ENCODE results near the gene PCDHGA6.
"Not testable (repeated sequence)": the region's sequence is repeated elsewhere in the genome, so short reads cannot be mapped to it uniquely, and the experiment has no call there.

Gene PCDHGA6

GRCh38 chr5:141360685-141361084, 13.0 kb upstream of the PCDHGA6 start:
- no peak for DNase-seq

- no peak for DNase-seq
Observed at GRCh38 chr5:141362719-141363118, 11.0 kb upstream of the PCDHGA6 start.

GRCh38 chr5:141363952-141364660, 9.6 kb upstream of the PCDHGA6 start, which contains the start of gene PCDHGA5:
TSS of gene PCDHGA5 (plus strand) at chr5:141364162. CDS start at chr5:141364331, 169 bp downstream.
- DNase-seq = no peak

- no peak for DNase-seq
Observed at GRCh38 chr5:141366016-141366896, 7.4 kb upstream of the PCDHGA6 start.

GRCh38 chr5:141369994-141370848, 3.5 kb upstream of the PCDHGA6 start, which contains the start of gene PCDHGB3:
TSS of gene PCDHGB3 (plus strand) at chr5:141370242. CDS start at chr5:141370395, 153 bp downstream.
- DNase-seq = peak in 1 of 2 donors; percentile 54

GRCh38 chr5:141371572-141372475, 1.9 kb upstream of the PCDHGA6 start:
- DNase-seq = no peak

GRCh38 chr5:141374627-141375026, 936 bp downstream of the PCDHGA6 start:
- DNase-seq = no peak

- DNase-seq = not testable (repeated sequence)
Observed at GRCh38 chr5:141375444-141376155, 1.9 kb downstream of the PCDHGA6 start.

GRCh38 chr5:141382469-141383294, 9.0 kb downstream of the PCDHGA6 start, which contains the start of gene PCDHGA7:
TSS of gene PCDHGA7 (plus strand) at chr5:141382742. CDS start at chr5:141382900, 158 bp downstream.
- DNase-seq = no peak

GRCh38 chr5:141383345-141383744, 9.7 kb downstream of the PCDHGA6 start:
- DNase-seq = no peak

GRCh38 chr5:141384471-141385267, 11.0 kb downstream of the PCDHGA6 start:
- DNase-seq = no peak

GRCh38 chr5:141387557-141388311, 14.0 kb downstream of the PCDHGA6 start, which contains the start of gene PCDHGB4:
TSS of gene PCDHGB4 (plus strand) at chr5:141387698. CDS start at chr5:141387885, 187 bp downstream.
- DNase-seq = peak in 1 of 2 donors; percentile 33

GRCh38 chr5:141388661-141389060, 15.0 kb downstream of the PCDHGA6 start:
- DNase-seq = no peak

- DNase-seq = no peak
Observed at GRCh38 chr5:141389153-141390042, 15.7 kb downstream of the PCDHGA6 start.

- peak in 1 of 2 donors; percentile 14 for DNase-seq
Observed at GRCh38 chr5:141392429-141393198, 18.9 kb downstream of the PCDHGA6 start, which contains the start of gene PCDHGA8. TSS of gene PCDHGA8 (plus strand) at chr5:141392633. CDS start at chr5:141392814, 181 bp downstream.

- no peak for DNase-seq
Observed at GRCh38 chr5:141393267-141393666, 19.6 kb downstream of the PCDHGA6 start.
